IPS DF 6.9 (cell line): ENCODE data around the gene DNAJC6.

Experiments used
- DNase-seq: peaks from one replicate; pipeline ENCODE4 v3.0.0-alpha.2; 2013; ENCODE audit warnings: low read depth, low spot score
- H3K27ac ChIP-seq: one replicate; pipeline ENCODE4 v1.5.1; 2013; ENCODE audit warnings: low read length, control low read depth
- H3K27me3 ChIP-seq: 2 replicates; pipeline ENCODE4 v1.6.1; 2013; ENCODE audit warnings: mild to moderate bottlenecking, low read length; ENCODE audit not compliant: control insufficient read depth, insufficient read depth
- H3K36me3 ChIP-seq: 2 replicates; pipeline ENCODE4 v1.6.1; 2013; ENCODE audit warnings: low read length; ENCODE audit not compliant: control insufficient read depth, insufficient read depth
- H3K4me1 ChIP-seq: 2 replicates; pipeline ENCODE4 v1.6.1; 2013; ENCODE audit warnings: low read length; ENCODE audit not compliant: control insufficient read depth, insufficient read depth
- H3K4me3 ChIP-seq: 2 replicates; pipeline ENCODE4 v1.5.1; 2013; ENCODE audit warnings: mild to moderate bottlenecking, low read length
- H3K9me3 ChIP-seq: 2 replicates; pipeline ENCODE4 v1.6.1; 2013; ENCODE audit warnings: low read length, inconsistent platforms; ENCODE audit not compliant: control insufficient read depth, insufficient read depth
- WGBS: extraction: QIAGEN DNeasy Blood & Tissue Kit; methylation state at CpG from one replicate; pipeline ENCODE4 v1.1.7; 2013; ENCODE audit warnings: mixed read lengths, missing lambda C conversion rate; ENCODE audit not compliant: insufficient read length, insufficient coverage; 5-methylcytosine and 5-hydroxymethylcytosine counted together

DNAJC6 gene

GRCh38 chr1:65323246-65323645 lies 13.9 kb downstream of the DNAJC6 start:
- Histone ChIP-seq H3K4me3 (no peak overlapping the region), H3K9me3 (no peaks in the 10 kb centered on the region; the same call in 1 of the 2 replicates), H3K27me3 (no peaks in the 10 kb centered on the region), H3K4me1 (no peaks in the 10 kb centered on the region), H3K36me3 (no peaks in the 10 kb centered on the region), H3K27ac (no peak overlapping the region)
- DNase-seq, result no peak
- no CpG with 5 or more reads among the region's 5 CpGs for WGBS

DNA sequence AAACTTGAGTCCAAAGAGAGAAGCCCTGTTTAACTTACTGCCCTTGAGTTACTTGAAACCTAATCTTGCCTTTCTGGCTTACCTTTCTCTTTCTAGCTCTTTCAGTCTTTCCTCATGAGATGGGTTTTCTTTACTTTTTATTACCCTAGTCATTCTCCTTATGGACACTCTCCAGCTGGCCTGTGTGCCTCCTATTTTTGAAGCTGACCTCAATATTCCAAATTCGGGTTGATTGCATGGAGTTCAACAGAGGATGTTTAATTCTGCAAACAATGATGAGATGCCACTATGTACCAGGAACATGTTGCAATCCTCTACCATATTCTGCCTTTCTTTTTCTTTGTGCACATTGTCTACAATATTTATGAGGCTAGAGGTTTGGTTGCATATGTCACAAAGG lies 20.7 kb downstream of the DNAJC6 start:
- no CpG with 5 or more reads among the region's 1 CpG for WGBS
- DNase-seq, result no peak
- Histone ChIP-seq H3K27me3 (no peaks in the 10 kb centered on the region), H3K4me3 (no peak overlapping the region), H3K27ac (no peak overlapping the region), H3K9me3 (no peaks in the 10 kb centered on the region), H3K36me3 (no peaks in the 10 kb centered on the region), H3K4me1 (no peaks in the 10 kb centered on the region)

DNA sequence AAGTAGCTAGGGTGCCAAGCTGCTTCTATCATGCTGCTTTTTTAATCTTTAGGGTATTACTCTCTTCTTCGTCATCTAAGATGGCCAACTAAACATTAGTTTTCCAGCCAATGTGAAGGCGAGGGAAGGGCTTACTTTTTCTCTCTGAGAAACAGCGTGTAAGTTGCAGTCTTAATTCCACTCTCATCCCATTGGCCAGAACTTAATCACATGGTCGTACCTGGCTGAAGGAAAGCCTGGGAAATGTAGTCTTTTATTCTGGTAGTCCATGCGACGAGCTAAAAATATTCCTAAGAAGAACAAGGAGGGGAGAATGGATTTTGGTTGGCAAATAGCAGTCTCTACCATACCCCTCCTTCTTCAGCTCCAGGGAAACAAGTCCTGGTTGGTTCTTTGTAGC lies 21.5 kb downstream of the DNAJC6 start:
- no peaks in the 10 kb centered on the region for H3K27me3 ChIP-seq
- no CpG with 5 or more reads among the region's 6 CpGs for WGBS

GRCh38 chr1:65332821-65333220 lies 23.5 kb downstream of the DNAJC6 start:
- no peaks in the 10 kb centered on the region for H3K4me1 ChIP-seq
- no peak overlapping the region for H3K27ac ChIP-seq
- H3K27me3 ChIP-seq, result no peaks in the 10 kb centered on the region
- WGBS, result no CpG with 5 or more reads among the region's 1 CpG
- no peaks in the 10 kb centered on the region for H3K9me3 ChIP-seq
- H3K36me3 ChIP-seq, result no peaks in the 10 kb centered on the region
- DNase-seq, result no peak
- no peak overlapping the region for H3K4me3 ChIP-seq

More for the DNA sequence above, 21.5 kb downstream of the DNAJC6 start:
- DNase-seq, result peak; percentile 50
- no peak overlapping the region for H3K4me3 ChIP-seq
- H3K9me3 ChIP-seq, result no peaks in the 10 kb centered on the region
- H3K36me3 ChIP-seq, result no peaks in the 10 kb centered on the region
- no peaks in the 10 kb centered on the region for H3K4me1 ChIP-seq
- no peak overlapping the region for H3K27ac ChIP-seq

- no peak for DNase-seq
- Histone ChIP-seq H3K36me3 (no peaks in the 10 kb centered on the region), H3K27me3 (no peaks in the 10 kb centered on the region), H3K9me3 (no peaks in the 10 kb centered on the region), H3K4me1 (no peaks in the 10 kb centered on the region), H3K27ac (no peak overlapping the region), H3K4me3 (no peak overlapping the region)
- no CpG with 5 or more reads among the region's 2 CpGs for WGBS
These were observed 24.7 kb downstream of the DNAJC6 start for GRCh38 chr1:65334081-65334480.

DNA sequence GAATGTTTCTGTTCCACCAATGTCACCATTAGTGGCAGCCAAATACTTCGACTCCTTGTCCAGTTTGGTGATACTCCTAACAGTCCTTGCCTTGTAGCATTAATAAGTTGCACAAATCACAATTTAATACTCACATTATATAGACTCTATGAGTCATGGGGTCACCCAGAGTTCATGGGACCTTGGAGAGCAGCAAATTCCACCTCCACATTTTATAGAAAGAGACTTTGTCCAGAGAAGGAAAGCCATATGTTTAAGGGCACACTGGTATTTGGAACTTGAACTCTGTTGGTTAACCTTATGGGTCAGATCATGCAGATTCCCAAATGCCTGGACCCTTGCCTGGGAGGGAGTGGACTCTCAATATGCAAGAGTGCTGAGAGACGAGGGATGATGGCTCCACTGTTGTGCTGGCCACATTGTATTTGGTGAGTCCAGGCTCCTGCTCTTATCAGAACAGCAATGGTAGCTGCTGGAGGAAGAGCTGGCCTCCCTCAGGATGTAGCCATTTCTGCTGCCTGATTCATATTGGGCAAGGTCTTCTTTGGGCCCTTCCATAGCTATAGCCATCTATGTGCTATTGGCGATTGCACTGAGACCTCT lies 30.6 kb downstream of the DNAJC6 start:
- no CpG with 5 or more reads among the region's 3 CpGs for WGBS
- Histone ChIP-seq H3K36me3 (no peaks in the 10 kb centered on the region), H3K9me3 (no peaks in the 10 kb centered on the region), H3K27ac (no peak overlapping the region), H3K4me3 (no peak overlapping the region), H3K27me3 (no peaks in the 10 kb centered on the region), H3K4me1 (0 out of 2 replicates have a peak, but pooled peaks cover 1% of the 10 kb centered on the region)
- DNase-seq, result no peak

- WGBS, result no CpG with 5 or more reads among the region's 1 CpG
- Histone ChIP-seq H3K27me3 (no peaks in the 10 kb centered on the region), H3K4me3 (no peak overlapping the region), H3K36me3 (no peaks in the 10 kb centered on the region), H3K27ac (no peak overlapping the region), H3K4me1 (0 out of 2 replicates have a peak, but pooled peaks cover 1% of the 10 kb centered on the region), H3K9me3 (no peaks in the 10 kb centered on the region)
- no peak for DNase-seq
These were observed 32.0 kb downstream of the DNAJC6 start for GRCh38 chr1:65341381-65341780.

GRCh38 chr1:65343286-65343685 lies 33.9 kb downstream of the DNAJC6 start:
- Histone ChIP-seq H3K9me3 (no peaks in the 10 kb centered on the region), H3K4me1 (0 out of 2 replicates have a peak, but pooled peaks cover 1% of the 10 kb centered on the region), H3K27ac (no peak overlapping the region), H3K4me3 (no peak overlapping the region), H3K36me3 (no peaks in the 10 kb centered on the region), H3K27me3 (no peaks in the 10 kb centered on the region)
- no peak for DNase-seq
- no CpG with 5 or more reads among the region's 3 CpGs for WGBS

DNA sequence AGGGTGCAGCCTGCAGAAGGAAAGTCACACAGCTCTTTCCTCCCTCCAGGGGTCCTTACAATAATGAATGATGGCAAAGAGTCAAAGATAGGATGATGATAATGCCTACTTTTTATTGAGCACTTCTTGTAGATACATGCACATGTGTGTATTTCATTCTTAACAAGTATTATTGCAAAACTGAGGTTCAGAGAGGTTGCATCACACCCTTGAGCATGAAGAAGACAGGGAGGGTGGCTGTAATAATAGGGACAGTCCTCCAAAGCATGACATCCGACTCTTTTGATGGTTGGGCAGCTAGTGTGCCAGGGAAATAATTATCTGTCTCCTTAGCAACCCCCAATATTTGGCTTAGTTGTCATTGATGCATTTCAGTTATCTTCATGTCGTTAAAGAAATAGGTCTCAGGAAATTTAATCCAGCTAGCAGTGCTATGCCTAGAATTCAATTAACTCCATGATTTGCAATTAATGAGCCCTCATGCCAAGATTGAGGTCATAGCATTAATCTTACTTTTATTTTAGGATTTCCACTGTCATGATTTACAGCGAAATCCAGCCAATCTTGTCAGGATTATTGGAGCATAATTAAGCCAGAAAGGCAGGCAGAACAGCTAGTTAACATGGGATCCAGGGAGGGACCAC lies 35.0 kb downstream of the DNAJC6 start:
- Histone ChIP-seq H3K4me3 (no peak overlapping the region), H3K4me1 (0 out of 2 replicates have a peak, but pooled peaks cover 1% of the 10 kb centered on the region), H3K27ac (no peak overlapping the region), H3K27me3 (no peaks in the 10 kb centered on the region), H3K9me3 (no peaks in the 10 kb centered on the region), H3K36me3 (no peaks in the 10 kb centered on the region)
- no peak for DNase-seq
- no CpG with 5 or more reads among the region's 3 CpGs for WGBS

- no peak for DNase-seq
- Histone ChIP-seq H3K4me3 (no peak overlapping the region), H3K36me3 (no peaks in the 10 kb centered on the region), H3K27me3 (no peaks in the 10 kb centered on the region), H3K27ac (no peak overlapping the region), H3K4me1 (no peaks in the 10 kb centered on the region), H3K9me3 (no peaks in the 10 kb centered on the region)
- no CpG with 5 or more reads among the region's 2 CpGs for WGBS
These were observed 36.8 kb downstream of the DNAJC6 start for GRCh38 chr1:65346190-65346589.
